Bone marrow (tissue), 2 donors: ENCODE results near the gene PSD4.

ENCODE experiments used
- DNase-seq, 2 donors: peaks; one replicate each; lab custom pipeline; 2025; lab: John Stamatoyannopoulos, UW

The PSD4 gene

DNA sequence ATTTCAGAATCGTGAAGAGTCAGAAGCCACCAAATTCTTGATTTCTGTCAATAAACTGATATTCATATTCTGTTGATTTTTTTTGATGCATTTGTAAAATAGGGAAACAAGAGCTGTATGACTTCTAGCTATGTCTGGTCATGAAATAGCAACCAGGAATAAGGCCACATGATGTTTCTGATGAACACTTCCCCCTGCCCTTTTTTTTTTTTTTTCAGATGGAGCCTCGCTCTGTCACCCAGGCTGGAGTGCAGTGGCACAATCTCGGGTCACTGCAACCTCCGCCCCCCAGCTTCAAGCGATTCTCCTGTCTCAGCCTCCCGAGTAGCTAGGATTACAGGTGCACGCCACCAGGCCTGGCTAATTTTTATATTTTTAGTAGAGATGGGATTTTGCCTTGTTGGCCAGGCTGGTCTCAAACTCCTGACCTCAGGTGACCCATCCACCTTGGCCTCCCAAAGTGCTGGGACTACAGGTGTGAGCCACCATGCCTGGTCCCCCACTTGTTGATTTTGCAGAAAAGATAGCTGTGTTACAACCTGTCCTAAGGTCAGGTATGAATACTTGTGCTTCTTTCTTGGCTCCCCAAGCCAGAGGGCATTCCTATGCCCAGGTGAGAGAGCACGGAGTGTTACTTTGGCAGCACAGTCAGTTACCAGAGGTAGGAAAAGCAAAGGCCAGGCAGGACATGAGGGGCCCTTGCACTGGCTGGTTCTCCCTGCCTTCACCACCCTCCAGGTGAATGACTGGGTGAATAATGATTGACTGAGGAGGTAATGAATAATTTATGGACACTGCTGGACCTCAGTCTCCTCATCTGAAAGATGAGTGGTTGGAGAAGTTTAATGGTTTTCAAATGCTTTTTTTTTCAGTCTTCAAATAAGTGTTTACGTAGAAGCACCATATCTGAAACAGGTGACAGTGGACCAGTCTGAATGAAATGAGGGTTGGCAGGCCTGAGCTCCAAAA is 65.4 kb downstream of the PSD4 start:
- DNase-seq = peak in 1 of 2 donors; percentile 17

DNA sequence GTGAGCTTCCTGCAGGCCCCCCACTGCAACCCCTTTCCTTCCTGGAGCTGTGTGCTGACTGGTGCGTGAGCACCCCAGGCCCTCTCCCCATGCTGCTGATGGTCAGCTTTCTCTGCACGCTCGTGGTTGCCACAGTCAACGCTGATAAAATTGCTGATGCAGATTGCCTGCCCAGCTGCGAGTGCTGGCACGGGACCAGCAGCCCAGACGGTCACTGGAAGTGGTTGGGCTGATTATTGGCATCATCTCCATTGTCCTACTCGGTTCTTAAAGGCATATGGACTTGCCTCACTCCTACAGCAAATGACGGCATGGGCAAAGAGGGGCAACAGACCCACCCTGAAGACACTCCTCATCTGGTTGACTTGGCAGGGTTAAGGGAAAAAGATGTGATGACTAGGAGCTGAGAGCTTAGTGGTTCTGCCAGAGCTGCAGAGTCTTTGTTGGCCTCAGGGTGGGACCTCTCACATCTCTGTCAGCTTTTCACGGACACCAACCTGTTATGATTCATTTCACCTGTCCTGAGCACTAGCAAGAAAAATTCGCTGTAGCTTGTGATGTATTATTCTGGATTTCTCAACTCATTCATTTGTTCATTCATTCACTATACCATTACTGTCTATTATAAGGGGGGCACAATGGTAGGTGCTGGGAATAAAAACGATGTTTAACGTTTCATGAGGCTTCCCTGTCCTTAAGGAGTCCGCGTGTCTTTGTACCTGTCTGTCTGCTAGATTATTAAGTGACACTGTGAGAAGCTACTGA is 66.6 kb downstream of the PSD4 start:
- DNase-seq = peak in 1 of 2 donors; percentile 9

DNA sequence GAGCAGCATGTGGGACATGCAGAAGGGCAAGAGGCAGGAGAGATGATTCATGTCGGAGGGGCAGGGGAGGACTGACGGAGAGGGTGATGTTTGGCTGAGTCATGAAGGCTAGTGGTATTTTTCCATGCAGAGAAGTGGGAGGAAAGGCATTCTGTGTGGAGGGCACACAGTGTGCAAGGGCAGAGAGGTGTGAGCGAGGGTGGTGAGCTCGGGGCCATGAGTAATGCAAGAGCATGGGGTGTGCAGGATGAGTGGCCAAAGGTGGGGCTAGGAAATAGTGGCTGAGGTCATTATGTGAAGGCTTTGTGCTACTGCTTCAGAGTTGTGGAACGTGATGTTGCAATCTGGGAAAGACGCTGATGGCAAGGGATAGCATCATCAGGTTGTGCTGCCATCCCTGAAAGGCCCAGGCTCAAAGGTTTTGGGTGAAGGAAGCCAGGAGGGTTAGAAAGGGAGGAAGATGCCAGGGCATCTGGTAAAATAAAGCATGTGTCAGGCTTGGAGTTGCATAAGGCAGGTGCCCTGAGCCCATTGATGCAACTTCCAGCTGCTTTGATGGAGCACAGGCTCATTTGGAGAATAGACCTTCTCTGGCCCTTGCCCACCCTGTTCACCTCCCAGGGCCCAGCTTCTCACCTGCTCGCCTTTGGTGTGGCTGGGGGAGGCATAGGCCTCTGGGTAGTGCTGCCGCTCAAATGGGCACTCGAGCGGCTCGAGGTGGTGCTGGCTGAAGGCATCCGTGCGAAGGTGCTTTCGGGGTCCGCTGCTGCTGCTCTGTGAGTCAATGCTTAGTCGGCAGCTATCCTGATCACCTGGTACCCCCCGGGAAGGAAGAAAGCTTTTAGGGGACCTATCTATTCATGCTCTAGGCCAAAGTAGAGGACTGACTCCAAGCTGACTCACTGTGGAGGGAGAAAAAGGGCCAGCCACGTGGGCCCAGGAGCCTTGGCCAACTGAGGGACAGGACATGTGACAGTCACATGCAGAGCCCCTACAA is 67.4 kb downstream of the PSD4 start:
- DNase-seq = peak; percentile 32 to 97

DNA sequence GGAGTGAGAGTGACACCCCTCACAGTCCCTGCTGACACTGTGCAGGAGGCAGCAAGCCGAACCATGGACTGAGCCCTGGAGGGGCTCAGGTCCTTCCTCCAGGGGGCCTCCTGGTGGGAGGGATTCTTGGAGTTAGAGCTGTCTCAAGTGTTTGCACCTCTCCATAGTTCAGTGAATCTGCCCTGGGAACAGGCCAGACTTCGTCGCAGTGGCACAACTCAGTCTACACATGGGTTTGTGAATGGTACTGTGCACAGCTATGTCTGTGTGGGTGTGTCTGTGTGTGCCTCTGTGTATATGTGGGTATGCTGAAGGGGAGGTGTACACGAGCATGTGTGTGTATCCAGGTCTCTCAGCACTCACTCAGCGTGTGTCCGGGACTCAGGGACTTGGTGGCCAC is 68.6 kb downstream of the PSD4 start:
- no peak for DNase-seq

DNA sequence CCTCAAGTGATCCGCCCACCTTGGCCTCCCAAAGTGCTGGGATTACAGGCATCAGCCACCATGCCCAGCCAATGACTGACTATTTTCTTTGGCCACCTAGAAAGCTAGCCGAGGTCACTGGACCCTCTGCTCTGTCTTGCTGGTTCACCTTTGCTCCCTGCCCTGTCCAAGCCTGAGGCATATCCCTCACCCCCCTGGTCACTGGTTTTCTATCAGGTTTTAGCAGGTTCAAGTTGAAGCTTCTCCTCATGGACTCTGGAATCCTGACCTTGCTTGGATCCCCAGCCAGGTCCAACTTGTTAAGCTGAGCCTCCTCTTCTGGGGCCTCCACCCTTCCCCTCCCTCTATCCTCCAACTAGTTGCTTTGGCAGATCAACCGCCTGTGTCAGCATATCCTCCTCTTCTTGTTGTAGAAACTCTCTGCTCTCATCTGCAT is 71.5 kb downstream of the PSD4 start:
- DNase-seq = no peak

DNA sequence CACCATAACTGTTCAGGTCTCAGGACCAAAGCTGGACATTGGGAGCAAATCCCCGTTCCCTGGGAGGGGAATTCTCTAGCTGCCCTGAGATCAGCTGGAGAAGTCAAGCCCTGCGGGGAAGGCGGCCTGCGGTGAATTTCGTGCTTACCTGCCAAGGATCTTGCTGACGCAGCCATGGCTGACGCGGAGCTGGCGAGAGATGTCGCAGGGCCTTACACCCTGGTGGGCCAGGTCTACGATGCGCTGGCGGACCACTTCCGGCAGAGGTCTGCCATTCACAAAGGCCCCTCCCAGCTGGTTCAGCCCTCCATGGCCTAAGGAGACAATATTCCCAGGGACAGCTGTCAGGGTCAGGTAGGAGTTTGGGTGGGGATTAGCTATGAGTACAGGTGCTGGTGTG is 72.8 kb downstream of the PSD4 start:
- DNase-seq = no peak

DNA sequence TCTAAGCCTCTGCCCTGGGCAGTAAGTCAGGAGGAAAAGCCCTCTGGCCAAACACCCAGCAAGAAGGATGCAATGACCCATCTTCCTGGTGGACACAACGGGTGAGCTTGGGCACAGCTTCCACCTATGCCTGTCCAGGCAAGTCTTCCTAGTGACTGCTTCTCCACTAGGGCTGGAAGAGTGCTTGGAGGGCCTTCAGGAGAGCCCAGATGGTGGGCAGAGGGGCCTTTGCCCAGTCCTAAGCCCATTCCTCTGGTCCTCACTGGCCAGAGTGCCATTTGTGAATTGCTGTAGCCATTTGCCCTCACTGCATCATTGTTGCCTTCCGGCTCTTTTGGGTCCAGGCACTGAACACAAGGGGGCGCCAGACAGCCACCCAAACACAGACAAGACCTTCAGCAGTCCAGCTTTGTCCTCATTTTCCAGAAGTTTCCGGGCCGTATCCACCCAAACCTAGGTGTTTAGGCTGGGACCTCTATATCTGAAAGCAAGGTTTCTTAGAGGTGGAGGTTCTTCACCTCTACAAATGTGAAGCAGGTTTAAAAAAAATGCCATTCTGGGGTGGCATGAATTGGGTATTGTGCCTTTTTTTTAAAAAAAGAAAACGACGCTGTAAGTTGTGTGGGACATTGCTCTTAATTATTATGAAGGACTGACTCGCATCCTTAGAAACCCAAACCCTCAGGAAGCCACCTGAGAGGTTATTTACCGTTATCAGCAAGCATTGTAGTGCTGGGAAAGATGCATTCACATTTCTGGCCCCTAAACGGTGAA is 75.4 kb downstream of the PSD4 start:
- DNase-seq = peak; percentile 40 to 55

DNA sequence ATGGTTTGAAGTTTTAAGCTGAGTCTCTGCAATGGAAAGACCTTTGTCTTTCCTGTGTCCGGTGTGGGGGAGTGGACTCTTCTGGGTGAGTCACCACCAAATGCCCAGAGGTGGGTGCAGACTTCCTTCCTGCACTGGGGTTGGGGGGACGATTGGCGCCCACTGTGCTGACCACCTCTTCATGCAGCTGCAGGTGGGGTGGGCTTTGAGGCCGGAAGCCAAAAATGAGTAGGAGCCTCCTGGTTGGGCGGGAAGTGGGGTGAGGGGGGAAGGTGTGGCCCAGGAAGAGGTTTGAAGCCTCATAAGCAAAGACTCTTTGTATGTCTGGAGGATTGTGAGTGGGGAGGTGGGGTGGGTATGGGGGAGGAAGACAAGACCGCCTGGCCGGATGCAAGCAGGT is 77.3 kb downstream of the PSD4 start:
- DNase-seq = peak in 1 of 2 donors; percentile 8

DNA sequence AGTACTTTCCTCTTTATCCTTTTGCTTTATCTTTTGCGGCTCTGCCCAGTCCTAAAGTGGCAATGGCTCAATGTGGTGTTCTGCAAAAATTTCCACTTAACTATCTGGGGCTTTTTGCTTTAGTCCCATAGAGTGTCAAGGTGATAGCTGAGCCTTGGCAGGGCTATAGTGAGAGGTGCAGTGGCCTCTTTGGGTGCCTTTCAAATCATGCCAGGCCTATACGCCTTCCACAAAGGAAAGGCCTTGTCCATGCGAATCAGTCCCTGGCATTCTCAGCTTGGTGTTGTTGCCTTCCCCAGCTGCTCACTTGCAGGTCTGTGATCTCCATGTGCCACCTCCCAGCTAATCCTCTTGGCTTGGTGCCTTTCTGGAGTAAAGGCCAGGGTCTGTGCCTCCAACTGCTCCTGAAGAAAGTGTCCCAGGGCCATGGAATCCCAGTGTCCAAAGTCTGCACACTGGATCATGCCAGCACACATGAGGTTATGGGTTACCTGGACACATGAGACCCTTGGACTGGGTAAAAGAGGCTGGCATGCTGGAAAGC is 78.3 kb downstream of the PSD4 start:
- DNase-seq = no peak

DNA sequence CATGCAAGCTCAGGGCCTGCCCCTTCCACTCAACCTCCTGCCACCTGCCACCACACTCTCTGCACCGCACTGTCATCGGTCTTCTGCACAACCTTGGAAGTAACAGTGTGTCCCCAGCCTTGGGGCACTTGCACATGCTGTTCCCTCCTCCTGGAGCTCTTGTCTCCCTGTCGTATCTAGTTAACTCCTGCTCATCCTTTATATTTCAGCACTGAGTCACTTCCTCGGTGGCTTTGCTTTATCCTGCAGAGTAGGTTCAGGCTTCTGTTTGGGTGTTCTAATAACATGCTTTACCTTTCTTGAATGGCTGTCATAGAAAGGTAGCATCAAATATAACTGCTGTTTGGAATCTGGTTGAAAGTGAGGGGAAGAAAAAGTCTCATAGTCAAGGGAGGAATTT is 79.7 kb downstream of the PSD4 start:
- no peak for DNase-seq

DNA sequence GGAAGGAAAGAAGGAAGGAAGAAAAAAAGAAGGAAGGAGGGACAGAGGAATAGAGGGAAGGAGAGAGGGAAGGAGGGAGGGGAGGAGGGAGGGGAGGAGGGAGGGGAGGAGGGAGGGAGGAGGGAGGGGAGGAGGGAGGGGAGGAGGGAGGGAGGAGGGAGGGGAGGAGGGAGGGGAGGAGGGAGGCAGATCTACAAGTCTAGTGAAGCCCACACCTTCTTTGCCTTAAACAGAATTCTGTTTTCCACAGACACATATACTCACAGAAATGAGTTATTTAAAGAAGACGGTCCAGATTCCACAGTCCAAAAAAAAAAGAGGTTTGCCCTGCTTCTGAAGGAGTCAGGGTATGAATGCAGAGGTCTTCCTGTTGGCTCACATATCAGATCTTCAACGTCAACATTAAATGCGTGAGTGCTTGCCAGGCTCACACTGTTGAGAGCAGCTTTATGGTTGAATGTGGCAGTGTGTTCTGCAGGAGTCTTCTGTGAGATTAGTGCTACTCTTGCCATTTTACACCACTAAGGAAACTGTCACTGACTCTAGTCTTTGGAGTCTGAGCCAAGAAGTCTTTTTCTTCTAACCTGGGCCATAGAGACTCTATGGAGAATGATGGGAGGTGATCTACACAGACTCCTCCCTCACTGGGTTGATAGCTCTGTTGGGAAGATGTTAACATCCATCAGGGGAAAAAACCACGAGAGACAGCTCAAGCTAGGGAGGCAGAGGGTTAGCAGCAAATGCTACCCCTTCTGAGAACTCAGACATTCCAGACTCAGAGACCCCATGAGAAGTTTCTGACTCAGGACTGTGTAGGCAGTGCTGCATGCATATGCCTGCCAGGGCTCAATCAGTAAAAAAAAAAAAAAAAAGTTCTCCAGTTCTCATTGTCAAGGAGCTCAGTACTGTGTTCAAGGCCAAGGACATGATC is 81.6 kb downstream of the PSD4 start:
- DNase-seq = no peak

DNA sequence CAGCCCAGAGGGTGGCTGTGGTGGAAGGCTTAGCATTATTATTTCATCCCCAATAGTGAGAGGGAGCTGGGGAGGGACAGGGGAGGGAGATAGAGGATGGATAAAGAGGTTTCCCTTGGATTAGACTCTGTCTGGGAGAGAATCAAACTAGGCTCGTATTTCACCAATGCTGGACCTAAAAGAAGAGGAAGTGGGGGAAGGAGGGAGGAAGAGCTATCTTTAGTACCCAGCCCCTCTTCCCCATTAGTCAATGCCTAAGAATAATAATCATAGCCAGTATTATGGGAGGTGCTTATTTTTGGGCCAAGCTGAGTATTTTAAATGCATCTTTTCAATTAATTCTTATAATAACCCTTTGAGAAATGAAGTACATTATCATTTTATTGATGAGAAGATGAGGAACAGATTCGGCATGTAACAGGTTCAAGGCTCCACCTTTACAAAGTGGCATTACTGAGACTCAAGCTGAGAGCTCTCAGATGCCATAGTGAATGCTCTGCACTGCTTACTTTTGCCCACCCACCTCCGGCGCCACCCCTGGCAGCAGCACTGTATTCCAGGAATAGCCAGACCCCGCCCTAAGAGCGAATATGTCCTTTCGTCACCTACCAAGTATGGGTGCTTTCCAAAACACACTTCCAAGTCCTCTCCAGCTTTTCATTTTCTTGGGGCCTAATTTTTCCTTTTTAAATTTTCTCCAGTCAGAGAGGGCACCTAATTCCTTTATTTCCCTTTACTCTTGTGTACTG is 83.9 kb downstream of the PSD4 start:
- DNase-seq = peak in 1 of 2 donors; percentile 20

DNA sequence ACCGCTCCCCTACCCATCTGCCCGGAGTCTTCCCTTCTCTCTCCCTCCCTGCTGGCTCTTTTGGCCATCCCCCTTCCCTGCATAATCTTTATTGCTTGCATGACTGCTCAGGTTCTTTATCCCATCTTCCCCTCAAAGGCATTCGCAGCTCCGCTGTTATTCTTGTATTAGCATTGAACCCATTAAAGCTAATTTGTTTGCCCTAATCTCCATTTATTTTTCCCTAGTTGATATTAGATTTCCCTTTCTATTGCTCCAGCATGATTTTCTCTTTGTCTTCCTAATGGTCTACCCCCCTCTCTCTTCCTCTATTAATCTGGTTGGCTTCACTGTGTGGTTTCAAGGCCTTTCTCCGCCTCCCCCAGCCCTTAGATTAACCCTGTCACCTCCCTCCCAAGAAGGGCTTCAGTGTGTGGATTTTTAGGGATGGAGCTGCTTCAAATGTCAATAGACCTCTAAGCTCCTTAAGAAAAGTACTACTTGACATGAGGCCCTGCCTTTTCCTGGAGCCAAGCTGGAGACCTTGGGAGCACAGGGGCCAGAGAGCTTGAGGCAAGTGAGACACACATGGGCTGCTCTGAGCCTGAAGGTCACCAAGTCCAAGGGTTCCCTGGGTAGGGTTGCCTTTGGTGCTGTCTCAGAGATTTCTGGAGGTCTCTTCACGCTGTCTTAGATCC is 84.8 kb downstream of the PSD4 start:
- DNase-seq = no peak
